Inflammatory macrophage (primary cell): Measurements from ENCODE around the gene NGLY1.

ENCODE experiments used
- DNase-seq, 2 donors: peaks; one replicate each; pipeline ENCODE4 v3.0.0-alpha.2; 2020 to 2022

NGLY1 gene

GRCh38 chr3:25707268-25707926, 75.8 kb downstream of the NGLY1 start:
- DNase-seq, result no peak

GRCh38 chr3:25706213-25706612, 77.0 kb downstream of the NGLY1 start:
- DNase-seq, result no peak

- no peak for DNase-seq
Observed at GRCh38 chr3:25697553-25697952, 85.7 kb downstream of the NGLY1 start.

- DNase-seq, result peak; percentile 80 to 90
Observed at GRCh38 chr3:25695731-25696420, 87.4 kb downstream of the NGLY1 start.

GRCh38 chr3:25693238-25693637, 90.0 kb downstream of the NGLY1 start:
- DNase-seq, result no peak

- no peak for DNase-seq
Observed at GRCh38 chr3:25692341-25692740, 90.9 kb downstream of the NGLY1 start.

GRCh38 chr3:25690768-25691533, 92.3 kb downstream of the NGLY1 start:
- DNase-seq, result no peak

- no peak for DNase-seq
Observed at GRCh38 chr3:25689226-25689625, 94.0 kb downstream of the NGLY1 start.

GRCh38 chr3:25687742-25688141, 95.5 kb downstream of the NGLY1 start:
- DNase-seq, result no peak

GRCh38 chr3:25686766-25687165, 96.5 kb downstream of the NGLY1 start:
- DNase-seq, result no peak

- no peak for DNase-seq
Observed at GRCh38 chr3:25683882-25684281, 99.4 kb downstream of the NGLY1 start.

- no peak for DNase-seq
Observed at GRCh38 chr3:25683410-25683809, 99.8 kb downstream of the NGLY1 start.

- DNase-seq, result no peak
Observed at GRCh38 chr3:25679642-25680302, 103.5 kb downstream of the NGLY1 start.

- DNase-seq, result no peak
Observed at GRCh38 chr3:25679166-25679565, 104.1 kb downstream of the NGLY1 start.

GRCh38 chr3:25678581-25678980, 104.7 kb downstream of the NGLY1 start:
- DNase-seq, result no peak

- DNase-seq, result no peak
Observed at GRCh38 chr3:25677121-25677520, 106.1 kb downstream of the NGLY1 start.

- DNase-seq, result no peak
Observed at GRCh38 chr3:25674670-25675069, 108.6 kb downstream of the NGLY1 start.

- DNase-seq, result no peak
Observed at GRCh38 chr3:25673738-25674298, 109.4 kb downstream of the NGLY1 start.
